Lower leg skin (tissue), 3 donors: ENCODE data around the gene COMMD9.

ENCODE experiments used
- CTCF ChIP-seq, 3 donors: fragments of 450-650 bp; IDR thresholded peaks; one replicate each; pipeline ENCODE4 v1.5.1; 2016; ENCODE audit warnings: antibody characterized with exemption in 3 of 3, mild to moderate bottlenecking in 3 of 3, moderate library complexity in 2 of 3
- POLR2A ChIP-seq, 2 donors: fragments of 450-650 bp; IDR thresholded peaks; one replicate each; pipeline ENCODE4 v1.6.1; 2016 to 2017; ENCODE audit warnings: antibody characterized with exemption in 2 of 2, mild to moderate bottlenecking in 1 of 2, moderate library complexity in 1 of 2

GRCh38 chr11:36289226-36289852, at the start of gene COMMD9:
- TF ChIP-seq CTCF (IDR thresholded peaks at IDR 0.05), result no peak
- no peak for TF ChIP-seq POLR2A (IDR thresholded peaks at IDR 0.05)
